Measurements from ENCODE around the gene CIB2.

GRCh38 chr15:78082106-78082742 is 49.0 kb downstream of the CIB2 start:
- TF ChIP-seq CTCF (IDR thresholded peaks at IDR 0.05) (no peak), POLR2A (IDR thresholded peaks at IDR 0.05) (no peak)

All from stomach (tissue), 4 donors.